SK-N-SH (cell line): ENCODE results near the gene ARHGAP42. TPM values are rescaled to one million over a fixed set of nuclear protein-coding genes. Genes with fewer than 3 reads are reported as not detected.

Source experiments
- CTCF ChIA-PET: fragments of 300-600, 350-600 bp; formaldehyde crosslinking; extraction: SDS; loops from one replicate; lab custom pipeline; 2021; lab: Yijun Ruan, JAX
- POLR2A ChIA-PET: fragments of 350-600 bp; sonication (Branson Sonifier 250); formaldehyde crosslinking; extraction: SDS; loops from one replicate; lab custom pipeline; 2020; ENCODE audit warnings: antibody characterized with exemption, inconsistent platforms; lab: Yijun Ruan, JAX
- DNase-seq: peaks from one replicate; pipeline ENCODE4 v3.0.0; 2012
- H2AFZ ChIP-seq: fragments of 200-600 bp; sonication (generic); 2 replicates; pipeline ENCODE4 v1.8.1; 2016; ENCODE audit warnings: antibody characterized with exemption, mild to moderate bottlenecking, low read depth
- H3F3A ChIP-seq: fragments of 200-600 bp; sonication (generic); replicated peaks from 2 replicates; pipeline ENCODE3; 2016; ENCODE audit warnings: antibody characterized with exemption, mild to moderate bottlenecking; ENCODE audit not compliant: insufficient read depth
- H3K27ac ChIP-seq, 2 experiments: fragments of 200-500 bp in 1 of 2; fragments of 200-600 bp in 1 of 2; sonication (Bioruptor generic) in 1 of 2; sonication (generic), shearing (Covaris generic) in 1 of 2; 2 replicates each; pipeline versions ENCODE4 v1.5.1 to v1.6.1; 2014 to 2016; ENCODE audit warnings: low read depth in 2 of 2, inconsistent platforms in 1 of 2, low read length in 1 of 2, mild to moderate bottlenecking in 1 of 2, mixed read lengths in 1 of 2
- H3K27me3 ChIP-seq: fragments of 200-600 bp; sonication (generic), shearing (Covaris generic); 2 replicates; pipeline ENCODE4 v1.6.1; 2016; ENCODE audit warnings: mixed run types; ENCODE audit not compliant: insufficient read depth
- H3K36me3 ChIP-seq, 2 experiments: fragments of 200-500 bp in 1 of 2; fragments of 200-600 bp in 1 of 2; sonication (Bioruptor generic) in 1 of 2; sonication (generic) in 1 of 2; replicated peaks in 1 of 2; 2 replicates each; pipeline versions ENCODE3 to v1.5.1; 2014 to 2016; ENCODE audit warnings: low read length in 1 of 2, mild to moderate bottlenecking in 1 of 2; ENCODE audit not compliant: insufficient read depth in 2 of 2, control insufficient read depth in 1 of 2
- H3K4me1 ChIP-seq, 2 experiments: fragments of 200-500 bp in 1 of 2; fragments of 200-600 bp in 1 of 2; sonication (Bioruptor generic) in 1 of 2; sonication (generic), shearing (Covaris generic) in 1 of 2; 2 replicates each; pipeline versions ENCODE4 v1.5.1 to v1.6.1; 2014 to 2016; ENCODE audit warnings: low read depth in 1 of 2, low read length in 1 of 2, mixed run types in 1 of 2; ENCODE audit not compliant: insufficient read depth in 2 of 2, control insufficient read depth in 1 of 2
- H3K4me2 ChIP-seq: fragments of 200-600 bp; sonication (generic), shearing (Covaris generic); 2 replicates; pipeline ENCODE4 v1.6.1; 2017; ENCODE audit warnings: mixed run types
- H3K4me3 ChIP-seq, 2 experiments: fragments of 200-500 bp in 1 of 2; fragments of 200-600 bp in 1 of 2; sonication (Bioruptor generic) in 1 of 2; sonication (generic), shearing (Covaris generic) in 1 of 2; 2 replicates each; pipeline versions ENCODE4 v1.5.1 to v1.8.1; 2014 to 2016; ENCODE audit warnings: low read depth in 2 of 2, inconsistent platforms in 1 of 2, low read length in 1 of 2, mild to moderate bottlenecking in 1 of 2, mixed read lengths in 1 of 2, moderate library complexity in 1 of 2
- H3K79me2 ChIP-seq: fragments of 200-600 bp; sonication (generic); 2 replicates; pipeline ENCODE4 v1.8.1; 2017; ENCODE audit warnings: mild to moderate bottlenecking; ENCODE audit not compliant: insufficient read depth
- H3K9ac ChIP-seq: fragments of 200-600 bp; sonication (generic); 2 replicates; pipeline ENCODE4 v1.6.1; 2017; ENCODE audit warnings: mixed run types
- H3K9me2 ChIP-seq: fragments of 200-600 bp; sonication (generic); 2 replicates; pipeline ENCODE4 v1.6.1; 2017; ENCODE audit warnings: mixed run types
- H3K9me3 ChIP-seq: fragments of 200-600 bp; sonication (generic); 2 replicates; pipeline ENCODE4 v1.6.1; 2017; ENCODE audit warnings: mixed run types, mild to moderate bottlenecking, moderate library complexity
- H4K20me1 ChIP-seq: fragments of 200-600 bp; sonication (generic); 2 replicates; pipeline ENCODE4 v1.6.1; 2017; ENCODE audit warnings: mild to moderate bottlenecking, mixed run types; ENCODE audit not compliant: insufficient read depth
- CHD2 ChIP-seq: fragments of 150-350 bp; IDR thresholded peaks from 2 replicates; pipeline ENCODE4 v1.6.1; 2018; ENCODE audit warnings: low read length; ENCODE audit not compliant: partially characterized antibody
- EP300 ChIP-seq, 2 experiments: IDR thresholded peaks; 2 replicates each; pipeline versions ENCODE4 v1.4.0 to v1.6.1; 2012; ENCODE audit warnings: borderline replicate concordance in 1 of 2, low read depth in 1 of 2, low read length in 1 of 2
- EZH2phosphoT487 ChIP-seq: fragments of 200-600 bp; sonication (generic); IDR thresholded peaks from 2 replicates; pipeline ENCODE4 v1.6.1; 2017; ENCODE audit warnings: low read depth, mixed run types, mild to moderate bottlenecking, antibody characterized with exemption, moderate library complexity, borderline replicate concordance
- FOSL2 ChIP-seq: IDR thresholded peaks from 2 replicates; pipeline ENCODE4 v1.4.0; 2012; ENCODE audit warnings: low read depth, mild to moderate bottlenecking, moderate library complexity, borderline replicate concordance
- FOXJ3 ChIP-seq: sonication (generic); formaldehyde crosslinking; IDR thresholded peaks from 2 replicates; pipeline ENCODE4 v1.5.1; 2020; ENCODE audit warnings: mild to moderate bottlenecking, missing genetic modification reagents
- GABPA ChIP-seq: IDR thresholded peaks from 2 replicates; pipeline ENCODE4 v1.4.0; 2012; ENCODE audit warnings: low read depth, mild to moderate bottlenecking
- GATA2 ChIP-seq: sonication (generic); formaldehyde crosslinking; IDR thresholded peaks from 2 replicates; pipeline ENCODE4 v1.5.0; 2020; ENCODE audit warnings: mild to moderate bottlenecking, missing genetic modification reagents
- IRF3 ChIP-seq: fragments of 150-350 bp; IDR thresholded peaks from 2 replicates; pipeline ENCODE4 v1.6.1; 2016; ENCODE audit warnings: mild to moderate bottlenecking, low read depth, low read length
- MAX ChIP-seq: IDR thresholded peaks from 2 replicates; pipeline ENCODE4 v1.4.0; 2012; ENCODE audit warnings: low read depth
- REST ChIP-seq: IDR thresholded peaks from 2 replicates; pipeline ENCODE4 v1.6.1; 2012; ENCODE audit warnings: mild to moderate bottlenecking, low read depth, low read length, moderate library complexity
- RFX5 ChIP-seq: IDR thresholded peaks from 2 replicates; pipeline ENCODE4 v1.6.1; 2012; ENCODE audit warnings: mild to moderate bottlenecking, improper control_type of control experiment, low read length
- RXRA ChIP-seq: IDR thresholded peaks from 2 replicates; pipeline ENCODE4 v1.4.0; 2012; ENCODE audit warnings: low read depth, mild to moderate bottlenecking, borderline replicate concordance
- TCF12 ChIP-seq: IDR thresholded peaks from 2 replicates; pipeline ENCODE4 v1.4.0; 2012
- USF2 ChIP-seq: fragments of 150-350 bp; IDR thresholded peaks from 2 replicates; pipeline ENCODE4 v1.6.1; 2017; ENCODE audit warnings: antibody characterized with exemption, low read length, low read depth, borderline replicate concordance
- YY1 ChIP-seq: IDR thresholded peaks from 2 replicates; pipeline ENCODE4 v1.4.0; 2012; ENCODE audit warnings: low read depth, mild to moderate bottlenecking
- WGBS: methylation state at CpG from one replicate; pipeline ENCODE4 v1.1.6; 2017; ENCODE audit warnings: low lambda C conversion rate; 5-methylcytosine and 5-hydroxymethylcytosine counted together
- polyA plus RNA-seq, 3 experiments: library from polyadenylated mRNA; depleted of rRNA; stranded (reverse); fragments of >200 nt; gene quantifications; 2 replicates each; pipeline ENCODE4 v1.2.3, GENCODE V29; 2012
- TF ChIP-seq, protein P1 (sequence below): IDR thresholded peaks from 2 replicates; pipeline ENCODE4 v1.4.0; 2012; ENCODE audit warnings: low read depth, borderline replicate concordance
- TF ChIP-seq, protein P2 (sequence below): IDR thresholded peaks from 2 replicates; pipeline ENCODE4; 2012

Gene ARHGAP42
- polyA plus RNA-seq, 1 of the 3 experiments (the other 2 are of a cell fraction), result 0.02 TPM

- TF ChIP-seq USF2, result no peak
- no peak for TF ChIP-seq FOSL2
- TF ChIP-seq MAX, result no peak
- no peak for TF ChIP-seq GATA2 (CRISPR knock-in tag)
- TF ChIP-seq, all 33 proteins: peak for 0
These were observed 343.6 kb downstream of the ARHGAP42 start (continued) for GRCh38 chr11:101030692-101031091.

DNA sequence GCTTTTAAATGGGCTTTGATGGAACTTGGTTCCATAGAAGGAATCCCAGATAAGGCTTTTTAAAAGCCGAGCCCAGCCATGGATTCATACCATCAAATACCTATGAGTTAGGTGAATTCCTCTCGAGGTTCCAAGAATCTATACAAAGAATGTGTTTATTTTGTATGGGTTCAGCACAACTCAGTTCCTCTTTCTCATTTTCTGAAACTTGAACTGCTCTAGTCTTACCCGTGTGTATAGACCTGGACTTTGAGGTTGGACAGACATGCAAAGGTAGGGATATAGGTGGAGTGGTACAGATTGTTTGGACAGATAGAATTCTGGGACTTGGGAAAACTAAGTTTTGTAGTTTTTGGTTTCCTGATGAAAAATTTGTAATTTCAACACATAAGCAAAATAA, 344.6 kb downstream of the ARHGAP42 start:
- Histone ChIP-seq H3K79me2 (no peaks in the 10 kb centered on the region), H3F3A (no peaks in the 10 kb centered on the region), H3K27me3 (no peaks in the 10 kb centered on the region), H3K9ac (no peak overlapping the region), H3K27ac (no peak overlapping the region), H3K36me3 (no peaks in the 10 kb centered on the region), H4K20me1 (no peaks in the 10 kb centered on the region), H3K4me3 (no peak overlapping the region), H3K9me2 (no peaks in the 10 kb centered on the region), H3K4me2 (no peak overlapping the region), H3K9me3 (no peaks in the 10 kb centered on the region), H3K4me1 (no peaks in the 10 kb centered on the region), H2AFZ (no peak overlapping the region)
- ChIA-PET CTCF (no interaction called here), POLR2A (no interaction called here)
- DNase-seq, result no peak
- 3% methylated on average over 3 of the region's 3 CpGs for WGBS
- TF ChIP-seq FOSL2 (no peak), IRF3 (no peak), RFX5 (no peak), REST (no peak), USF2 (no peak), EZH2phosphoT487 (no peak), EP300 (IDR thresholded peaks at IDR 0.05; ENCODE audit: borderline replicate concordance in 1 of 2, low read depth in 1 of 2, low read length in 1 of 2) (no peak), YY1 (no peak), RXRA (no peak), CHD2 (no peak), FOXJ3 (CRISPR knock-in tag) (no peak), GABPA (no peak), TCF12 (no peak)
- TF ChIP-seq, protein P1, sequence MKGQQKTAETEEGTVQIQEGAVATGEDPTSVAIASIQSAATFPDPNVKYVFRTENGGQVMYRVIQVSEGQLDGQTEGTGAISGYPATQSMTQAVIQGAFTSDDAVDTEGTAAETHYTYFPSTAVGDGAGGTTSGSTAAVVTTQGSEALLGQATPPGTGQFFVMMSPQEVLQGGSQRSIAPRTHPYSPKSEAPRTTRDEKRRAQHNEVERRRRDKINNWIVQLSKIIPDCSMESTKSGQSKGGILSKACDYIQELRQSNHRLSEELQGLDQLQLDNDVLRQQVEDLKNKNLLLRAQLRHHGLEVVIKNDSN, result no peak
- TF ChIP-seq, protein P2, sequence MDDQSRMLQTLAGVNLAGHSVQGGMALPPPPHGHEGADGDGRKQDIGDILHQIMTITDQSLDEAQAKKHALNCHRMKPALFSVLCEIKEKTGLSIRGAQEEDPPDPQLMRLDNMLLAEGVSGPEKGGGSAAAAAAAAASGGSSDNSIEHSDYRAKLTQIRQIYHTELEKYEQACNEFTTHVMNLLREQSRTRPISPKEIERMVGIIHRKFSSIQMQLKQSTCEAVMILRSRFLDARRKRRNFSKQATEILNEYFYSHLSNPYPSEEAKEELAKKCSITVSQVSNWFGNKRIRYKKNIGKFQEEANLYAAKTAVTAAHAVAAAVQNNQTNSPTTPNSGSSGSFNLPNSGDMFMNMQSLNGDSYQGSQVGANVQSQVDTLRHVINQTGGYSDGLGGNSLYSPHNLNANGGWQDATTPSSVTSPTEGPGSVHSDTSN, result no peak
